H1 (cell line): ENCODE results near the gene OSBPL5. TPM values are rescaled to one million over a fixed set of nuclear protein-coding genes. Genes with fewer than 3 reads are reported as not detected.

Source experiments
- CTCF ChIA-PET: fragments of 300-600 bp; sonication (Branson Sonifier 250); formaldehyde crosslinking; loops from one replicate; lab custom pipeline; 2021; ENCODE audit not compliant: partially characterized antibody; lab: Charles Lee
- POLR2A ChIA-PET: fragments of 300-600 bp; sonication (Branson Sonifier 250); formaldehyde crosslinking; loops from one replicate; lab custom pipeline; 2021; ENCODE audit warnings: inconsistent platforms; ENCODE audit not compliant: partially characterized antibody; lab: Charles Lee
- DNase-seq, 2 experiments: peaks; one replicate each; pipeline versions ENCODE4 v3.0.0 to v3.0.0-alpha.2; 2010 to 2022; ENCODE audit warnings: low spot score in 2 of 2, low read depth in 1 of 2, mixed read lengths in 1 of 2
- FAIRE-seq: peaks from 2 replicates; lab custom pipeline; 2011; peaks lifted over from hg19 to GRCh38; lab: Jason Lieb, UNC
- H2AFZ ChIP-seq: 2 replicates; pipeline ENCODE4 v1.8.1; 2012; ENCODE audit warnings: low read length, inconsistent platforms
- H2AK5ac ChIP-seq: 2 replicates; pipeline ENCODE4 v1.6.1; 2013; ENCODE audit warnings: low read depth, low read length
- H2BK120ac ChIP-seq: replicated peaks from 2 replicates; pipeline ENCODE3; 2013; ENCODE audit warnings: low read depth, low read length, inconsistent platforms
- H2BK12ac ChIP-seq: 2 replicates; pipeline ENCODE4 v1.6.1; 2013; ENCODE audit warnings: low read depth, low read length
- H2BK15ac ChIP-seq: 2 replicates; pipeline ENCODE4 v1.6.1; 2013; ENCODE audit warnings: low read length
- H2BK20ac ChIP-seq: 2 replicates; pipeline ENCODE4 v1.6.1; 2013; ENCODE audit warnings: low read length
- H2BK5ac ChIP-seq: 2 replicates; pipeline ENCODE4 v1.6.1; 2013; ENCODE audit warnings: low read depth, low read length
- H3K14ac ChIP-seq: 2 replicates; pipeline ENCODE4 v1.6.1; 2013; ENCODE audit warnings: inconsistent platforms; ENCODE audit not compliant: insufficient read length
- H3K18ac ChIP-seq: 2 replicates; pipeline ENCODE4 v1.6.1; 2013; ENCODE audit warnings: low read length; ENCODE audit errors: extremely low read depth
- H3K23ac ChIP-seq: 2 replicates; pipeline ENCODE4 v1.6.1; 2013; ENCODE audit warnings: inconsistent platforms; ENCODE audit not compliant: insufficient read length
- H3K23me2 ChIP-seq: 2 replicates; pipeline ENCODE4 v1.6.1; 2013; ENCODE audit warnings: low read depth, low read length
- H3K27ac ChIP-seq: 2 replicates; pipeline ENCODE4 v1.6.1; 2011; ENCODE audit warnings: low read depth, low read length, inconsistent platforms
- H3K27me3 ChIP-seq, 4 experiments: replicated peaks in 1 of 4; 1 replicate in 1 of 4; 2 replicates in 3 of 4; pipeline versions ENCODE4 v1.6.1 to v1.8.1; 2011 to 2013; ENCODE audit warnings: low read length in 3 of 4, mild to moderate bottlenecking in 3 of 4, inconsistent platforms in 2 of 4, mixed read lengths in 2 of 4, moderate library complexity in 1 of 4; ENCODE audit not compliant: control insufficient read depth in 3 of 4, insufficient read depth in 3 of 4; ENCODE audit errors: extremely low read depth in 1 of 4
- H3K36me3 ChIP-seq, 4 experiments: 2 replicates each; pipeline versions ENCODE4 v1.6.1 to v1.8.1; 2011 to 2013; ENCODE audit warnings: mild to moderate bottlenecking in 4 of 4, low read length in 3 of 4, moderate library complexity in 2 of 4, control low read depth in 1 of 4, inconsistent platforms in 1 of 4; ENCODE audit not compliant: insufficient read depth in 4 of 4, control insufficient read depth in 2 of 4
- H3K4ac ChIP-seq: replicated peaks from 2 replicates; pipeline ENCODE3; 2013; ENCODE audit warnings: low read length, low read depth, mixed read lengths, inconsistent platforms; ENCODE audit not compliant: insufficient read length
- H3K4me1 ChIP-seq, 4 experiments: replicated peaks in 1 of 4; 1 replicate in 1 of 4; 2 replicates in 3 of 4; pipeline versions ENCODE4 v1.6.1 to v1.8.1; 2011 to 2013; ENCODE audit warnings: low read length in 3 of 4, inconsistent platforms in 2 of 4, mixed read lengths in 1 of 4; ENCODE audit not compliant: insufficient read depth in 4 of 4, control insufficient read depth in 3 of 4
- H3K4me2 ChIP-seq, 2 experiments: 2 replicates each; pipeline versions ENCODE4 v1.6.1 to v1.8.1; 2011 to 2013; ENCODE audit warnings: low read depth in 2 of 2, low read length in 2 of 2, control low read depth in 1 of 2, inconsistent platforms in 1 of 2, mild to moderate bottlenecking in 1 of 2; ENCODE audit not compliant: insufficient read depth in 1 of 2
- H3K4me3 ChIP-seq, 4 experiments: fragments of 200-600, 300-600 bp in 1 of 4; sonication (generic), shearing (Covaris generic), sonication (Bioruptor Twin) in 1 of 4; 2 replicates each; pipeline versions ENCODE4 v1.5.1 to v1.8.1; 2011 to 2016; ENCODE audit warnings: low read length in 4 of 4, low read depth in 3 of 4, control low read depth in 2 of 4, inconsistent platforms in 2 of 4, mild to moderate bottlenecking in 2 of 4, mixed read lengths in 1 of 4, moderate library complexity in 1 of 4; ENCODE audit not compliant: insufficient read depth in 2 of 4; ENCODE audit errors: extremely low read depth in 1 of 4
- H3K56ac ChIP-seq: replicated peaks from 2 replicates; pipeline ENCODE3; 2013; ENCODE audit warnings: low read depth, mild to moderate bottlenecking, mixed read lengths, low read length, inconsistent platforms; ENCODE audit not compliant: insufficient read length
- H3K79me1 ChIP-seq: 2 replicates; pipeline ENCODE4 v1.6.1; 2013; ENCODE audit warnings: low read depth, low read length, control low read depth
- H3K79me2 ChIP-seq, 2 experiments: 2 replicates each; pipeline versions ENCODE4 v1.6.1 to v1.8.1; 2012 to 2013; ENCODE audit warnings: low read length in 2 of 2, mild to moderate bottlenecking in 2 of 2, inconsistent platforms in 1 of 2; ENCODE audit not compliant: insufficient read depth in 2 of 2, control insufficient read depth in 1 of 2
- H3K9ac ChIP-seq, 4 experiments: replicated peaks in 1 of 4; 1 replicate in 1 of 4; 2 replicates in 3 of 4; pipeline versions ENCODE4 v1.6.1 to v1.8.1; 2011 to 2013; ENCODE audit warnings: low read depth in 3 of 4, low read length in 3 of 4, control low read depth in 2 of 4, mild to moderate bottlenecking in 2 of 4, moderate library complexity in 2 of 4, inconsistent platforms in 1 of 4; ENCODE audit errors: extremely low read depth in 1 of 4
- H3K9me3 ChIP-seq, 2 experiments: 2 replicates each; pipeline versions ENCODE4 v1.6.1 to v1.8.1; 2012 to 2013; ENCODE audit warnings: mild to moderate bottlenecking in 2 of 2, moderate library complexity in 2 of 2, control low read depth in 1 of 2, inconsistent platforms in 1 of 2, low read depth in 1 of 2, low read length in 1 of 2, mixed read lengths in 1 of 2; ENCODE audit not compliant: insufficient read depth in 2 of 2
- H4K20me1 ChIP-seq, 2 experiments: replicated peaks in 1 of 2; 2 replicates each; pipeline versions ENCODE3 to v1.8.1; 2011 to 2013; ENCODE audit warnings: inconsistent platforms in 2 of 2, low read length in 2 of 2, mild to moderate bottlenecking in 1 of 2; ENCODE audit not compliant: insufficient read depth in 2 of 2, control insufficient read depth in 1 of 2
- H4K5ac ChIP-seq: 2 replicates; pipeline ENCODE4 v1.6.1; 2013; ENCODE audit warnings: low read length, low read depth, mixed read lengths, inconsistent platforms; ENCODE audit not compliant: insufficient read length
- H4K8ac ChIP-seq: 2 replicates; pipeline ENCODE4 v1.8.0; 2013; ENCODE audit warnings: mild to moderate bottlenecking, moderate library complexity, low read length, inconsistent platforms; ENCODE audit not compliant: insufficient read depth; ENCODE audit errors: extremely low read depth
- H4K91ac ChIP-seq: replicated peaks from 2 replicates; pipeline ENCODE3; 2013; ENCODE audit warnings: low read length, mixed read lengths, inconsistent platforms; ENCODE audit not compliant: insufficient read length
- POLR2A ChIP-seq, 2 experiments: IDR thresholded peaks; 1 replicate in 1 of 2; 2 replicates in 1 of 2; pipeline ENCODE4 v1.6.1; 2011; ENCODE audit warnings: low read depth in 2 of 2, low read length in 2 of 2, mild to moderate bottlenecking in 2 of 2; ENCODE audit errors: control extremely low read depth in 1 of 2
- RXRA ChIP-seq: IDR thresholded peaks from 2 replicates; pipeline ENCODE4 v1.6.1; 2011; ENCODE audit warnings: low read depth, mild to moderate bottlenecking, low read length, moderate library complexity; ENCODE audit not compliant: insufficient read depth
- WGBS, 2 experiments: shearing (Covaris generic) in 1 of 2; methylation state at CpG; one replicate each; pipeline versions ENCODE4 v1.1.6 to v1.1.7; 2013 to 2015; ENCODE audit warnings: low lambda C conversion rate in 2 of 2, mixed read lengths in 2 of 2, inconsistent platforms in 1 of 2, low coverage in 1 of 2, missing lambda C conversion rate in 1 of 2; ENCODE audit not compliant: insufficient replicate concordance in 2 of 2, insufficient coverage in 1 of 2, insufficient read length in 1 of 2; ENCODE audit errors: extremely low coverage in 1 of 2, missing lambda C conversion rate in 1 of 2; 5-methylcytosine and 5-hydroxymethylcytosine counted together
- polyA plus RNA-seq, 7 experiments: library from polyadenylated mRNA; depleted of rRNA in 3 of 7; stranded (reverse) in 5 of 7; unstranded in 2 of 7; fragments of >200 nt in 5 of 7; fragments of 200-250 nt in 2 of 7; gene quantifications; 1 replicate in 5 of 7; 2 replicates in 1 of 7; 4 replicates in 1 of 7; pipeline versions ENCODE4 v1.2.1 to v1.2.3, GENCODE V29; 2011 to 2013; ENCODE audit warnings: missing spikeins in 2 of 7, mixed read lengths in 2 of 7
- total RNA-seq: library from RNA; stranded (reverse); fragmentation: NEBNext Ultra II Directional; extraction: Animal tissue kit (Norgen Biotek cat#: 25700); gene quantifications from 2 replicates; pipeline ENCODE4 v1.2.1, GENCODE V29; 2021

OSBPL5 gene
- total and polyA plus RNA-seq, 2 of the 8 experiments (the other 6 are each of a cell fraction or from before 2014, with no cell fraction given), result 3.4 to 9.9 TPM

- no peaks in the 10 kb centered on the region for H3K79me1 ChIP-seq
Observed at GRCh38 chr11:3086114-3086513, 79.0 kb downstream of the OSBPL5 start.

More at GRCh38 chr11:3086114-3086513, 79.0 kb downstream of the OSBPL5 start:
- Histone ChIP-seq H3K9ac (no peak overlapping the region), H3K27me3 (no peaks in the 10 kb centered on the region), H3K4me1 (no peaks in the 10 kb centered on the region), H4K91ac (no peak overlapping the region), H3K27ac (no peak overlapping the region), H3K23me2 (no peaks in the 10 kb centered on the region), H4K20me1 (peaks cover 0 to 2% of the 10 kb centered on the region in 2 experiments), H3K79me2 (no peaks in the 10 kb centered on the region), H3K36me3 (no peaks in the 10 kb centered on the region), H2BK20ac (no peak overlapping the region), H3K56ac (no peak overlapping the region), H3K4me3 (no peak overlapping the region)
- CTCF ChIA-PET, result interaction anchor here (1.1 to 13.7 kb wide), 5 partner anchors 16 to 131 kb away, joined by 3 to 434 read pairs (median 4); no protein-coding TSS in a partner anchor
- TF ChIP-seq RXRA (no peak), POLR2A (IDR thresholded peaks at IDR 0.05; ENCODE audit: control extremely low read depth in 1 of 2, low read depth in 2 of 2, low read length in 2 of 2) (no peak)
- TF ChIP-seq, all 59 proteins: peak for 0
- H2BK15ac ChIP-seq, result no peak overlapping the region
- H4K8ac ChIP-seq, result peak overlapping the region; percentile 68; the same call in 1 of the 2 replicates
- no peak overlapping the region for H2AK5ac ChIP-seq
- H2BK120ac ChIP-seq, result no peak overlapping the region
- no peak overlapping the region for H2AFZ ChIP-seq
- H2BK12ac ChIP-seq, result no peak overlapping the region
- no peaks in the 10 kb centered on the region for H3K9me3 ChIP-seq
- no peak overlapping the region for H2BK5ac ChIP-seq
- DNase-seq (no peak), FAIRE-seq (no peak)
- WGBS, 2 experiments, result 82% methylated on average over 8 of the region's 8 CpGs; no CpG with 5 or more reads in 1 of the 2 experiments
- no peak overlapping the region for H3K4me2 ChIP-seq
- no peak overlapping the region for H3K4ac ChIP-seq
- no peak overlapping the region for H3K18ac ChIP-seq
- no peak overlapping the region for H4K5ac ChIP-seq
- H3K23ac ChIP-seq, result no peak overlapping the region
- no peak overlapping the region for H3K14ac ChIP-seq
- POLR2A ChIA-PET, result interaction anchor here (0.5 to 1.7 kb wide), 5 partner anchors 26 to 113 kb away, joined by 3 to 4 read pairs (median 3); partner anchors contain the start of gene CARS1
